Gastroesophageal sphincter (tissue), 3 donors: ENCODE measurements around the gene PLA2G4D.

Experiments
- CTCF ChIP-seq, 4 experiments: fragments of 200-600 bp in 2 of 4; fragments of 450-650 bp in 2 of 4; sonication (generic) in 1 of 4; IDR thresholded peaks; one replicate each; pipeline ENCODE4 v1.5.1; 2017 to 2019; ENCODE audit warnings: antibody characterized with exemption in 4 of 4, mild to moderate bottlenecking in 2 of 4, moderate library complexity in 2 of 4
- EP300 ChIP-seq: sonication (generic); formaldehyde crosslinking; IDR thresholded peaks from one replicate; pipeline ENCODE4 v1.6.1; 2017; ENCODE audit warnings: antibody characterized with exemption, mild to moderate bottlenecking
- POLR2A ChIP-seq, 2 donors: fragments of 450-650 bp; IDR thresholded peaks; one replicate each; pipeline ENCODE4 v1.6.1; 2017; ENCODE audit warnings: antibody characterized with exemption in 2 of 2, mild to moderate bottlenecking in 2 of 2, moderate library complexity in 1 of 2
- POLR2AphosphoS5 ChIP-seq: sonication (generic); formaldehyde crosslinking; IDR thresholded peaks from one replicate; pipeline ENCODE4 v1.6.1; 2017; ENCODE audit warnings: antibody characterized with exemption

DNA sequence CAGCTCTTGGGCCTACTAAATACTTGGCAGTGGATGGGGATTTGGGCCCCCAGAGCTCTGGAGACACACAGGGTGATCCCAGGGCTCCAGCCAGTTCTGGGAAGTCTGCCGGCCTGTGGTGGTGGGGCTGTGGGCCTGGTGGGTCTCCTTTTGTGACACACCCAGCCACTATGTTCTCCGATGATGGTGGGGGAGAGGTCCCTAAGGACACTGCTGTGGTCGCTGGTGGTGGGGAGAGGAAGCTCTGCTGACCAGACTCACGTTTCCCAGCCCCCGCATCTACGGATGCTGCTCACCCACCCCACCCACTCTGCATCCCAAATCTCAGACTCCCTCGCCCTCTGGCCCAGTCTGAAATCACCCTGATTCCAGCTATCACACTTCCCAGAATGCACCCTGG, 396 bp downstream of the PLA2G4D start:
- no peak for TF ChIP-seq CTCF (IDR thresholded peaks at IDR 0.05)
- no peak for TF ChIP-seq POLR2A (IDR thresholded peaks at IDR 0.05)
- TF ChIP-seq POLR2AphosphoS5 = no peak
- no peak for TF ChIP-seq EP300
